Subcutaneous abdominal adipose tissue (tissue), 5 donors: ENCODE measurements around the gene PIAS1.
A peak's percentile ranks its signal among the peaks of the same experiment; 100 is the strongest.
"Not testable (repeated sequence)": the region's sequence is repeated elsewhere in the genome, so short reads cannot be mapped to it uniquely, and the experiment has no call there.

ENCODE experiments used
- H3K27ac ChIP-seq: one replicate; pipeline ENCODE4 v1.7.0; 2013; ENCODE audit warnings: low read depth, mild to moderate bottlenecking, inconsistent platforms, low read length, moderate library complexity
- H3K27me3 ChIP-seq, 5 donors: one replicate each; pipeline ENCODE4 v1.7.0; 2013; ENCODE audit warnings: low read length in 5 of 5, inconsistent platforms in 1 of 5; ENCODE audit not compliant: control insufficient read depth in 5 of 5, insufficient read depth in 4 of 5
- H3K36me3 ChIP-seq, 5 donors: one replicate each; pipeline ENCODE4 v1.7.0; 2013; ENCODE audit warnings: low read length in 5 of 5; ENCODE audit not compliant: control insufficient read depth in 5 of 5, insufficient read depth in 5 of 5
- H3K4me1 ChIP-seq, 5 donors: one replicate each; pipeline ENCODE4 v1.7.0; 2013; ENCODE audit warnings: low read length in 5 of 5, mild to moderate bottlenecking in 3 of 5, moderate library complexity in 1 of 5; ENCODE audit not compliant: control insufficient read depth in 5 of 5, insufficient read depth in 5 of 5
- H3K4me3 ChIP-seq, 5 donors: one replicate each; pipeline ENCODE4 v1.7.0; 2013; ENCODE audit warnings: low read length in 5 of 5, low read depth in 1 of 5
- H3K9ac ChIP-seq, 5 donors: one replicate each; pipeline ENCODE4 v1.7.0; 2013; ENCODE audit warnings: low read length in 5 of 5, mild to moderate bottlenecking in 4 of 5, moderate library complexity in 3 of 5
- H3K9me3 ChIP-seq, 5 donors: one replicate each; pipeline ENCODE4 v1.7.0; 2013; ENCODE audit warnings: low read length in 5 of 5; ENCODE audit not compliant: control insufficient read depth in 5 of 5
- donor health status: healthy.
- donor health status: healthy.
- donor health status: healthy.
- donor health status: healthy.
- donor health status: healthy.

Gene PIAS1

DNA sequence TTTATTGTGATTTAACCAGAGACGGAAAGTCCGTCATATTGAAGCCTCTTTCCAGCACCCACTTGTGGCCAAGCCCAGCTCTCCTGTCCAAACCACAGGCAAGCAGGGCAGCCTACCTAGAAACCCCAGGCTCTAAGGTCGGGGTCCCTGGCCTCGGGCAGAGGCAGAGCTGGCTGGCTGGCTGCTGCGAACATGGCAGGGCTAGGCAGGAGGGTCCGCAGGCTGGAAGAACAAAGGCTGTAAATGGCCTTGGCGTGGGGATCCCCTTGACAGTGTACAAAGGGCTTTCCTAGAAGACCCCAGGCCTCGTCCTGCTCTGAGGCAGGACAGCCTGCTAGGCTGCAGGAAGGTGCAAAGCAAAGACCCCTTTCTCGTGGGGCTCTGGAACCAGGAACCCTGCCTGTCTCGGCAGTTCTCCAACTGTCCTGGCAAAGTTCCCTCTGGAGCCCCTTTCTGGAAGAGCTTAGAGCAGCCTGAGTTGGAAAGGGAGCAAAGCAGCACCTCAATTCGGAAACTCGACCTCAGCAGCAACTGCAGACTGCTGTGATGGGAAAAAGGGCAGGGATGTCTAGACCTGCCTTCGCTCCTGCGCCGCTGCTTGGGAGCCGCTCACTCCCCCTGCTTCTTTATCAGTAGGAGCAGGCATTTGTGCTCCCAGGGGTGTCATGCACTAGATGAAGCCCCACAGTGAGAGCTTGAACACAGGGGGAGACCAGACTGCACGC, 142.5 kb downstream of the PIAS1 start:
- no peaks in the 10 kb centered on the region for H3K27me3 ChIP-seq
- H3K27ac ChIP-seq: no peak overlapping the region
- peaks cover 7 to 30% (median 22%) of the 10 kb centered on the region in 5 donors for H3K36me3 ChIP-seq

DNA sequence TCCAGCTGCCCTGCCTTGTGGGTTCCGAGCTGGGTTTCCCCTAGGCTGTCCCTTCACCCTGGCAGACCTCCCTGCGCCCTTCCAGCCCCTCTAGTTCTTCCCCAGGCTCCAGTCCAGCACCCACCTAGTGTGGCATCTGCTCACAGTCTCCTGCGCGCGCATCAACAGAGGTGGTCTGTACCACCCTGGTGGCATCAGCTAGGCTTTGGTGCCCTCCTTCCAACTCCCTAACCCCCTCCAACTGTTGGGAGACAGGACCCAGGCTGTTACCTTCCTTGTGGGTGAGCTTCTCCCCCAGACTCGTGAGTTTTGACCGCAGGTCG, 143.0 kb downstream of the PIAS1 start:
- Histone ChIP-seq H3K36me3 (peaks cover 3 to 25% (median 17%) of the 10 kb centered on the region in 5 donors), H3K4me3 (no peak overlapping the region), H3K27ac (no peak overlapping the region), H3K27me3 (no peaks in the 10 kb centered on the region), H3K9ac (no peak overlapping the region), H3K9me3 (no peaks in the 10 kb centered on the region), H3K4me1 (peaks cover 0 to 14% (median 0%) of the 10 kb centered on the region in 5 donors)

More for the DNA sequence above, 142.5 kb downstream of the PIAS1 start:
- H3K9me3 ChIP-seq: no peaks in the 10 kb centered on the region
- peaks cover 0 to 14% (median 0%) of the 10 kb centered on the region in 5 donors for H3K4me1 ChIP-seq
- no peak overlapping the region for H3K4me3 ChIP-seq
- no peak overlapping the region for H3K9ac ChIP-seq

DNA sequence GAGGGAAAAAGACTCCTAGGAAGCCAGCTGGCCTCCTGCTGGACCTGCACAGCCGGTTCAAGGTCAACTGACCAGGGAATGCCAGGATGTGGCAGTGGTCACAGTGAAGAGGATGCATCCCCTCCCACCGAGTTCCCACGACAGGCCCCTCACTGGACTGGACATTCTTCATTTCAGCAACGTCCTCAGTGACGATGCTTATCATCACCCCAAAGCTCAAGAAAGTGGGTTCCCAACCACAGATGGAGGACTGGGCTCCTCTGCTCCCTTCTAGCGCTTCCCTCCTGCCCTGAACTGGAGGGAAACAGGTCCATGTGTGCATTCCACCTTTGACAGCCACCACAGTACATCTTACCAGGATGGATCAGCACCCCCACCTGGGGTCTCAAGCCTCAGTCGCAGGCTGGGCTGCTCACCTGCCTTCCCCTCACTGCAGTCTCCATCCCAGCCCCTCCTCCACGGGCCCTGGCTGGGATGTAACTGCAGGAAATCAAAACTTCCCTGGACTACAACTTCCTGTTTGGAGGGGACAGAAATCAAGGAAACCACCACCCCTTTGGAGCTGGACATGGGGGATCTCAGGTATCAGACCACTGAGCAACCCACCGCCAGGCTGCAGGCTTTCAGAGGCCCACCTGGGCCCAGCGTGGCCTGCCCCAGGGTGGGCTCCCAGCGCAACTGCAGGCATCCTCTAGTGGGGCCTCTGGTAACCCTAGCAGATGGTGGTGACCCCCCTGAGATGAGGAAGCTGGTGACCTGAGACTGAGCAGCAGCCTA, 143.7 kb downstream of the PIAS1 start:
- H3K9ac ChIP-seq: no peak overlapping the region
- no peaks in the 10 kb centered on the region for H3K27me3 ChIP-seq
- no peak overlapping the region for H3K27ac ChIP-seq
- H3K4me3 ChIP-seq: no peak overlapping the region
- H3K4me1 ChIP-seq: peaks cover 0 to 14% (median 0%) of the 10 kb centered on the region in 5 donors
- H3K36me3 ChIP-seq: peaks cover 3 to 18% (median 10%) of the 10 kb centered on the region in 5 donors
- H3K9me3 ChIP-seq: no peaks in the 10 kb centered on the region

DNA sequence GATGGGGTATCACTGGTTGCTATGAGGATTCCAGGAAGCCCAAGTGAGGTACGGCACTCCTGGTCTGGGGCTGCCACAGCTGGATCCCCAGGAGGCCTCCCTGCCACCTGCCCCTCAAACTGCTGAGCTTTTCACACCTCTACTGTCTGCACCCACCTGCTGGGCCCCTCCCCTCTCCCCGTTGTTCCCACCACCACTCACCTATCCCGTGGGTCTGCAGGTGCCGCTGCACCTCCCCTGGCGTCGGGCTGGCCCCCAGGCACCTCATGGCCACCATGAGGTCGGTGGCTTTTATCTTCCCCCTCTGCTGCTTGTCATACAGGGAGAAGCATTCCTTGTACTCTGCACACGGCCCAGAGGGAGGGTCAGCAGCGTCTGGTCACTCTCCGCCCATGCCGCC, 145.2 kb downstream of the PIAS1 start:
- H3K27me3 ChIP-seq: no peaks in the 10 kb centered on the region
- H3K9ac ChIP-seq: no peak overlapping the region
- H3K36me3 ChIP-seq: peaks cover 0 to 7% (median 0%) of the 10 kb centered on the region in 5 donors
- H3K9me3 ChIP-seq: no peaks in the 10 kb centered on the region
- H3K4me3 ChIP-seq: no peak overlapping the region
- peaks cover 0 to 24% (median 5%) of the 10 kb centered on the region in 5 donors for H3K4me1 ChIP-seq
- H3K27ac ChIP-seq: no peak overlapping the region

DNA sequence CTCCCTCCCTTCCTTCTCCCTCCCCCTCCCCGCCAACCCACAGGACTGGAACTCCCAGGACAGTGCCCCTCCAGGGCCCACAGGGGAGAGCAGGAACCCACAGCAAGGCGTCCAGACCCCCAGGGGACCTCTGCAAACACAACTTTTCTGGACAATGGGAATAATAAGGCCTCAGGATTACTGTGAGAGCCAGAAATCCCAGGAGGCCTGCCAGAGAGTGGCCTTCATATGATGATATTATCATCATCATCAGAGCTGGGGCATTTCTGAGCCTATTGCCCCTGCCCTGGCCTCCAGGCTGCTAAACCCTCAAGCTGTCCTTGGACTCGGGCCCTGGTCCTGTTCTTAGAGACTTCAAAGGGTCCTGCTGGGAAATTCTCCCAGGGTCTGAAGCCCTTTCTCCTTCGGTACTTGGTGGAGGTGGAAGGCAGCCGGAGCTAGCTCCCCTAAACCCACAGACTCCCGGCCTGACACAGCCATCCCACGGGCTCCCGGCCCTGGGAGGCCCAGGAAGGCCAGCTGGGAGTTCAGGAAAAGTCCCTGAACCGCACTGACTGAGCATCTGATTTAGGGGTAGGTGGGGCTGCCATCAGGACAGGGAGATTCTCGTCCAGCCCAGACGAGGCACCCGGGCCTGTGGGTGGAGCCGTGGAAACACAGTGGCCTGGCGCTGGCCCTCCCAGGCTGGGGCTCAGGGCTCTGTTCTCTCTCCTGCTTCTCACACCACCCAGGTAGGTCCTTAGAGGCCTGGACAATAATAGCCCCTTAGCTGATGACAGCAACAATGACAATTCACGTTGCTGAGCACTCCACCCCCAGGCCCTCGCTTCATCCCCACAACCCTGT, 146.1 kb downstream of the PIAS1 start:
- Histone ChIP-seq H3K27me3 (no peaks in the 10 kb centered on the region), H3K27ac (no peak overlapping the region), H3K4me3 (no peak overlapping the region), H3K9ac (peak overlapping the region in 1 of 5 donors; percentile 10), H3K36me3 (peaks cover 0 to 7% (median 0%) of the 10 kb centered on the region in 5 donors), H3K4me1 (peaks cover under 1 to 33% (median 14%) of the 10 kb centered on the region in 5 donors), H3K9me3 (no peaks in the 10 kb centered on the region)

DNA sequence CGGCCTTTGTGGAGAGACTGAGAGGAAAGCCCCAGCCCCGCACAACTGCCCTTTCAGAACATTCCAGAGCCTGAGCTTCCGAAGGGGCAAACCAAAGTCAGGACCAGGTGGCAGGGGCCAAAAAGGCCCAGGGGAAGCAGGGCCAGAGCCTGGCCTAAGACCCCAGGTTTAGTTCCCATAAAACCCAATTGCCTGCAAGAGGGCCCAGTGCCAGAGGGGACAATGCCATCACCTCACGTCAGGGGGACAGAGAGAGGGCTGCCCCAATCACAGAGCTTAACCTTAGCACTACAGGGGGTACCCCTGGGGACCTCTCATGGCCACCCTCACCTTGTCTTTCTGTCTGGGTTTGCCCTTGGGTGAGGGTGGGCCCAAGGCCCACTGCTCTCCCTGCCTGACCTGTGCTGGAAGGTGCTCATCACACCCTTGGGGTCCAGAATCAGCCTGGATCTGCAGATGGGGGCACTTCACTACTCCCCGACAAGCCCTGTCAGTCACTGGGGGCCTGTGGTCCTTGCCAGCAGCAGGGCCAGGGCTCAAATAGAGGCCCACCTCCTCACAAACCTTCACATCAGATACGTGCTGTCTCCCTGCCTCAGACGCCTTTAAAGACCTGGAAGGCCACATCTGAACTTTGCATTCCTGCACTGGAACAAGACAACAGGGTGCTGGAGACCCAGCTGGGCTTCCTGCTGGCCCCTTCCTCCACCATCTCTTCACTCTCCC, 147.2 kb downstream of the PIAS1 start:
- Histone ChIP-seq H3K9me3 (no peaks in the 10 kb centered on the region), H3K36me3 (peaks cover 0 to 3% (median 0%) of the 10 kb centered on the region in 5 donors), H3K4me3 (no peak overlapping the region), H3K27me3 (no peaks in the 10 kb centered on the region), H3K4me1 (peaks cover 2 to 43% (median 24%) of the 10 kb centered on the region in 5 donors), H3K27ac (no peak overlapping the region), H3K9ac (peak overlapping the region in 1 of 5 donors; percentile 68)

DNA sequence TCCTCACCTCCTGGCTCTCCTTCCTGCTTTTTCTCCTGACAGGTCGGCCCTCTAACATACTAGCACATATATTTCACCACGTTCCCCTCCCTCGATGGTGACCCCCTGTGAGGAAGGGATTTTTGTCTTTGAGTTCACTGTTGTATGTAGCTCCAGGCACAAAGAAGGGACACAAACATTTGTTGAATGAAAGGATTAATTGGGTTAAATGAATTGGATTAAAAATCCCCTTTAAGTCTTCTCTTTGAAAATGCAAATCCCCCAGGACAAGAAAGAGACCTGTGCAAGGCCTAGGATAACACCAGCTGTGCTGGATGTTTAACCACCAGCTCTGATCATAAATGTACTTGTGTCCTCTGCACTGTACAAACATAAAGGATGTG, 147.8 kb downstream of the PIAS1 start:
- Histone ChIP-seq H3K9me3 (no peaks in the 10 kb centered on the region), H3K36me3 (peaks cover 0 to 3% (median 0%) of the 10 kb centered on the region in 5 donors), H3K27me3 (no peaks in the 10 kb centered on the region), H3K27ac (no peak overlapping the region), H3K4me3 (no peak overlapping the region), H3K4me1 (peaks cover 2 to 49% (median 28%) of the 10 kb centered on the region in 5 donors), H3K9ac (peak overlapping the region in 1 of 5 donors; percentile 68)

DNA sequence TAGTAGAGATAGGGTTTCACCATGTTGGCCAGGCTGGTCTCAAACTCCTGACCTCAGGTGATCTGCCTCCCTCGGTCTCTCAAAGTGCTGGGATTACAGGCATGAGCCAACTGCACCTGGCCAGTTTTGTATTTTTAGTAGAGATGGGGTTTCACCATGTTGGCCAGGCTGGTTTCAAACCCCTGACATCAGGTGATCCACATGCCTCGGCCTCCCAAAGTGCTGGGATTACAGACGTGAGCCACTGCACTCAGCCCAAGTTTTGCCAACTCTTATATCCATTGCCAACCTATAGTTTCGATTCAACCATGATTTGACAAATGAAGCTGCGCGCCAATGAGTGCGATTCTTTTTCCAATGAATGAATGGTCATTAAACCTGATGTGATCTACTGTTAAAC, 148.9 kb downstream of the PIAS1 start:
- not testable (repeated sequence) for H3K9me3 ChIP-seq, H3K4me3 ChIP-seq, H3K27me3 ChIP-seq, H3K9ac ChIP-seq, H3K36me3 ChIP-seq, H3K27ac ChIP-seq
- peaks cover 2 to 54% (median 28%) of the 10 kb centered on the region in 5 donors for H3K4me1 ChIP-seq

DNA sequence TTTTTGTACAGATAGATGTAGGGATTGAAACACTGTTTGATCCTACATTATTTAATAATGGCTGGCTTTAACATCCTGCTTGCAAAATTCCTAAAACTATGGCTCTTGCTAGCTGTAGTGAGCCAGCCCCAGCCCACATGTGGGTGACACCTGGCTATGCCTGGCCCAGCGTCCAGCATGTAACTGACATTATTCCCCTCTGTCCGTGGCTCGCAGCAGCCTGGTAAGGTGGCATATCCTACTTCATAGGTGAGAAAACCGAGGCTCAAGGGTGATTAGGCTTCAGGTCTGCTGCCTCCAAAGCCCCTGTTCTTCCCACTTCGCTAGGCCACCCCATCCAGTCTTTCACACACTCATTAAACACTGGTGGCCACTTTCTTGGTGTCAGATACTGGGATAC, 149.4 kb downstream of the PIAS1 start:
- Histone ChIP-seq H3K4me3 (no peak overlapping the region), H3K9me3 (no peaks in the 10 kb centered on the region), H3K27me3 (no peaks in the 10 kb centered on the region), H3K9ac (no peak overlapping the region), H3K36me3 (no peaks in the 10 kb centered on the region), H3K4me1 (peaks cover 2 to 55% (median 28%) of the 10 kb centered on the region in 5 donors), H3K27ac (no peak overlapping the region)
